WTC11 (cell line): ENCODE data around the gene TMEM181. TPM values are rescaled to one million over a fixed set of nuclear protein-coding genes. Genes with fewer than 3 reads are reported as not detected.

Experiments
- ATAC-seq: fragments of 200-7000 bp; cut with Tn5 transposase; 2 replicates; pipeline ENCODE4 v1.10.0; 2021; ENCODE audit warnings: mild to moderate bottlenecking, moderate library complexity
- CTCF ChIA-PET: fragments of 300-600 bp; sonication (Branson Sonifier 250); formaldehyde crosslinking; loops from one replicate; lab custom pipeline; 2021; ENCODE audit warnings: antibody characterized with exemption; lab: Charles Lee
- POLR2A ChIA-PET: fragments of 350-600 bp; sonication (Branson Sonifier 250); formaldehyde crosslinking; loops from one replicate; lab custom pipeline; 2021; ENCODE audit warnings: antibody characterized with exemption; lab: Charles Lee
- DNase-seq: peaks from one replicate; pipeline ENCODE4 v3.0.0; 2021; ENCODE audit warnings: low spot score
- H3K27ac Mint-ChIP-seq: 2 replicates; pipeline ENCODE4 v1.8.0; 2021; ENCODE audit warnings: mixed read lengths
- H3K27me3 Mint-ChIP-seq: 2 replicates; pipeline ENCODE4 v1.8.0; 2021; ENCODE audit warnings: low read depth, mild to moderate bottlenecking, moderate library complexity, mixed read lengths
- H3K36me3 Mint-ChIP-seq: 2 replicates; pipeline ENCODE4 v1.8.0; 2021; ENCODE audit warnings: mixed read lengths
- H3K4me1 Mint-ChIP-seq: 2 replicates; pipeline ENCODE4 v1.8.0; 2022; ENCODE audit warnings: mixed read lengths
- H3K4me3 Mint-ChIP-seq: 2 replicates; pipeline ENCODE4 v1.8.0; 2021; ENCODE audit warnings: mild to moderate bottlenecking, moderate library complexity, mixed read lengths
- H3K9me3 Mint-ChIP-seq: 2 replicates; pipeline ENCODE4 v1.8.0; 2021; ENCODE audit warnings: mixed read lengths
- FOXP1 ChIP-seq: sonication (generic); formaldehyde crosslinking; IDR thresholded peaks from 2 replicates; pipeline ENCODE4 v1.8.0; 2022; ENCODE audit warnings: missing genetic modification reagents, mild to moderate bottlenecking, moderate library complexity, borderline replicate concordance
- GTF2I ChIP-seq: fragments of 250-450 bp; sonication (Bioruptor Pico); conservative IDR thresholded peaks from 2 replicates; pipeline ENCODE4 v1.4.0; 2021; ENCODE audit warnings: mild to moderate bottlenecking
- IRF2 ChIP-seq: sonication (generic); formaldehyde crosslinking; IDR thresholded peaks from 2 replicates; pipeline ENCODE4 v1.8.0; 2022; ENCODE audit warnings: low read depth, missing genetic modification reagents, borderline replicate concordance
- JUN ChIP-seq: sonication (generic); formaldehyde crosslinking; IDR thresholded peaks from 2 replicates; pipeline ENCODE4 v1.8.0; 2023; ENCODE audit warnings: mild to moderate bottlenecking, missing genetic modification reagents
- NFE2L1 ChIP-seq: sonication (generic); formaldehyde crosslinking; IDR thresholded peaks from 2 replicates; pipeline ENCODE4 v1.8.1; 2023; ENCODE audit warnings: missing genetic modification reagents
- RELA ChIP-seq: sonication (generic); formaldehyde crosslinking; IDR thresholded peaks from 2 replicates; pipeline ENCODE4 v1.8.1; 2022; ENCODE audit warnings: missing genetic modification reagents, mild to moderate bottlenecking, borderline replicate concordance
- ZNF263 ChIP-seq: sonication (generic); formaldehyde crosslinking; IDR thresholded peaks from 2 replicates; pipeline ENCODE4 v1.8.1; 2022; ENCODE audit warnings: low read depth, mild to moderate bottlenecking, moderate library complexity, missing genetic modification reagents
- ZNF317 ChIP-seq: sonication (generic); formaldehyde crosslinking; IDR thresholded peaks from 2 replicates; pipeline ENCODE4 v1.8.1; 2023; ENCODE audit warnings: low read depth, mild to moderate bottlenecking, moderate library complexity, missing genetic modification reagents, borderline replicate concordance
- ZNF416 ChIP-seq: fragments of 250-450 bp; sonication (Bioruptor Pico); IDR thresholded peaks from 2 replicates; pipeline ENCODE4 v1.9.0; 2021; ENCODE audit warnings: mild to moderate bottlenecking, inconsistent platforms
- total RNA-seq: library from RNA; stranded (reverse); gene quantifications from 3 replicates; pipeline ENCODE4 v1.2.3, GENCODE V29; 2021
- TF ChIP-seq, protein P1 (sequence below): sonication (generic); formaldehyde crosslinking; IDR thresholded peaks from 2 replicates; pipeline ENCODE4 v1.8.0; 2023; ENCODE audit warnings: mild to moderate bottlenecking, missing genetic modification reagents
- TF ChIP-seq, protein P2 (sequence below): sonication (generic); formaldehyde crosslinking; IDR thresholded peaks from 2 replicates; pipeline ENCODE4 v1.8.1; 2023; ENCODE audit warnings: mild to moderate bottlenecking, missing genetic modification reagents
- TF ChIP-seq, protein P3 (sequence below): sonication (generic); formaldehyde crosslinking; IDR thresholded peaks from 2 replicates; pipeline ENCODE4 v1.8.1; 2022; ENCODE audit warnings: missing genetic modification reagents, borderline replicate concordance
- TF ChIP-seq, protein P4 (sequence below): sonication (generic); formaldehyde crosslinking; IDR thresholded peaks from 2 replicates; pipeline ENCODE4 v1.8.0; 2022; ENCODE audit warnings: missing genetic modification reagents
- TF ChIP-seq, protein P5 (sequence below): sonication (generic); formaldehyde crosslinking; IDR thresholded peaks from 2 replicates; pipeline ENCODE4 v1.8.0; 2022; ENCODE audit warnings: mild to moderate bottlenecking, missing genetic modification reagents
- TF ChIP-seq, protein P6 (sequence below): sonication (generic); formaldehyde crosslinking; IDR thresholded peaks from 2 replicates; pipeline ENCODE4 v1.8.1; 2022; ENCODE audit warnings: low read depth, mild to moderate bottlenecking, moderate library complexity, missing genetic modification reagents, borderline replicate concordance
- TF ChIP-seq, protein P7 (sequence below): sonication (generic); formaldehyde crosslinking; IDR thresholded peaks from 2 replicates; pipeline ENCODE4 v1.8.0; 2022; ENCODE audit warnings: mild to moderate bottlenecking, missing genetic modification reagents

The TMEM181 gene
- total RNA-seq, 1 experiment from 2014 or later = 18.8 TPM

DNA sequence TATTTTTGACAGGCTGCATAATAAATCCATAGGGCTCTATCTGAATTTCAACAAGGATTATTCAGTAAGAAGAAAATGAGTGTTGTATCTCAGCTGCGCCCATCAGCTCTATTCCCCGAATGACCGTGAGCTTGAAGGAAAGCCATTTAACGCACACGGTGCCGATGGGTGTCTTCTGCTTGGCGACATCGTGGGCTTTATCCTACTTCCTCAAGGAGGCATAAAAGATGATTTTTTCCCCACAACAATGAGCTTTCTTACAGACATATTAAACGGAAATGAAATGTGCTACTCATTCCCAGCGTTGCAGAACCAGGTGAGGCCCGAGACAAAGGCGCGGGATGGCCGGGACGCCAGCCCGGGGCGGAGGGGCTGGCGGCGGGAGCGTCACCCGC is 83.9 kb downstream of the TMEM181 start (continued):
- TF ChIP-seq GTF2I (no peak), ZNF263 (CRISPR knock-in tag) (no peak), IRF2 (no peak), ZNF317 (CRISPR knock-in tag) (no peak)
- TF ChIP-seq, all 79 proteins: peak for 0

DNA sequence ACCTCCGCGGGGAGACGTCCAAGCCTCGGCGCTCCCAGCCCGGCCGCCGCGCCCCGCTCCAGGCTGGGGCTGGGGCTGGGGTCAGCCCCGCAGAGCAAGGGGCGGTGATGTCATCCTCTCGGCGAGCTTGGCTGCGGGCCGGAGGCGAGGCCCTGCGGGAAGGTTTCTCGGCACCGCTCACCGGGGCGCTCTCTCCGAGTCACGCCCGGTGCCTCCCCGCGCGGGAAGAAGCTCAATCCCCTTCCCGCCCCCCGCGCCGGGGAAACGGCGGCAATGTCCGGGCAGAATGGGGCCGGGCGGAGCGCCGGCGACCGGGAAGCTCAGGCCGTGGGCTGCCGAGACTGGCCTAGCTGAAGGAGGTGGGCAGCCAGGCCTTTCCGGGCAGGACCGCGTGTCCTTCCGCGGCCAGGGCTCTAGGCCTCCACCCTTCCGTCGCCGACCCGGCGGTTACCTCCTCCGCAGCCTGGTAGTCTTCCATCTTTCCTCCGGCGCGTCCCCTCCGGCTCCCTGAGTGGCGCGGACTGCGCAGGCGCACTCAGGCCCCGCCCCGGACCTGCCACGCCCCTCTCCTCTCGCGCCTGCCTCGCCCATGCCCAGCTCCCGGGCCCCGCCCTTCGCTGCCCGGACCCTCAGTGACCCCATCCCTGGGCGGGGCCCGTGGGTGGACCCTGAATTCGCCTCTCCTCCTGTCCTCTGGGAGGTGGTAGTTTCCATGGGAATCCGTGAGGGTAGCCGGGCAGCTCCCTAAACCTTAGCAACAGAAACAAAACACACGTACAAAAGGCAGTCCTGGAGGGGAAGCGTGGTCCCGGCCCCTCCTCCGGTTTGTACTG is 84.6 kb downstream of the TMEM181 start, which contains the start of gene DYNLT1:
Gene DYNLT1, minus strand, starts transcription at position 513 of the 833 bp plus-strand sequence. Its CDS starts 35 bp downstream, at position 478.
- H3K4me1 Mint-ChIP-seq = peaks cover 33% of the 10 kb centered on the region
- ChIA-PET POLR2A (interaction anchor here (0.6 to 1.6 kb wide), 7 partner anchors 14 to 355 kb away, joined by 3 to 5 read pairs (median 4); partner anchors contain the start of gene RSPH3), CTCF (interaction anchor here (0.8 to 4.8 kb wide), 16 partner anchors 15 to 490 kb away, joined by 3 to 36 read pairs (median 4); no protein-coding TSS in a partner anchor)
- peak within 1 kb of the TSS; percentile 95 for H3K27ac Mint-ChIP-seq
- ATAC-seq = peak; percentile 96
- peaks cover 4% of the 10 kb centered on the region for H3K36me3 Mint-ChIP-seq
- peaks cover 15% of the 10 kb centered on the region for H3K27me3 Mint-ChIP-seq
- peak within 1 kb of the TSS; percentile 97 for H3K4me3 Mint-ChIP-seq
- DNase-seq = peak; percentile 94
- H3K9me3 Mint-ChIP-seq = no peaks in the 10 kb centered on the region
- TF ChIP-seq RELA (CRISPR knock-in tag) (no peak), ZNF263 (CRISPR knock-in tag) (no peak; the same call in 1 of the 2 replicates), FOXP1 (peak; percentile 85), JUN (CRISPR knock-in tag) (0 out of 2 replicates have a peak, but pooled peaks have one; percentile 65), ZNF416 (peak; percentile 48; the same call in 1 of the 2 replicates), NFE2L1 (CRISPR knock-in tag) (peak; percentile 43; the same call in 1 of the 2 replicates), ZNF317 (CRISPR knock-in tag) (peak; percentile 63; the same call in 1 of the 2 replicates)
- TF ChIP-seq, protein P1, sequence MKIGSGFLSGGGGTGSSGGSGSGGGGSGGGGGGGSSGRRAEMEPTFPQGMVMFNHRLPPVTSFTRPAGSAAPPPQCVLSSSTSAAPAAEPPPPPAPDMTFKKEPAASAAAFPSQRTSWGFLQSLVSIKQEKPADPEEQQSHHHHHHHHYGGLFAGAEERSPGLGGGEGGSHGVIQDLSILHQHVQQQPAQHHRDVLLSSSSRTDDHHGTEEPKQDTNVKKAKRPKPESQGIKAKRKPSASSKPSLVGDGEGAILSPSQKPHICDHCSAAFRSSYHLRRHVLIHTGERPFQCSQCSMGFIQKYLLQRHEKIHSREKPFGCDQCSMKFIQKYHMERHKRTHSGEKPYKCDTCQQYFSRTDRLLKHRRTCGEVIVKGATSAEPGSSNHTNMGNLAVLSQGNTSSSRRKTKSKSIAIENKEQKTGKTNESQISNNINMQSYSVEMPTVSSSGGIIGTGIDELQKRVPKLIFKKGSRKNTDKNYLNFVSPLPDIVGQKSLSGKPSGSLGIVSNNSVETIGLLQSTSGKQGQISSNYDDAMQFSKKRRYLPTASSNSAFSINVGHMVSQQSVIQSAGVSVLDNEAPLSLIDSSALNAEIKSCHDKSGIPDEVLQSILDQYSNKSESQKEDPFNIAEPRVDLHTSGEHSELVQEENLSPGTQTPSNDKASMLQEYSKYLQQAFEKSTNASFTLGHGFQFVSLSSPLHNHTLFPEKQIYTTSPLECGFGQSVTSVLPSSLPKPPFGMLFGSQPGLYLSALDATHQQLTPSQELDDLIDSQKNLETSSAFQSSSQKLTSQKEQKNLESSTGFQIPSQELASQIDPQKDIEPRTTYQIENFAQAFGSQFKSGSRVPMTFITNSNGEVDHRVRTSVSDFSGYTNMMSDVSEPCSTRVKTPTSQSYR (CRISPR knock-in tag) = no peak
- TF ChIP-seq, protein P2, sequence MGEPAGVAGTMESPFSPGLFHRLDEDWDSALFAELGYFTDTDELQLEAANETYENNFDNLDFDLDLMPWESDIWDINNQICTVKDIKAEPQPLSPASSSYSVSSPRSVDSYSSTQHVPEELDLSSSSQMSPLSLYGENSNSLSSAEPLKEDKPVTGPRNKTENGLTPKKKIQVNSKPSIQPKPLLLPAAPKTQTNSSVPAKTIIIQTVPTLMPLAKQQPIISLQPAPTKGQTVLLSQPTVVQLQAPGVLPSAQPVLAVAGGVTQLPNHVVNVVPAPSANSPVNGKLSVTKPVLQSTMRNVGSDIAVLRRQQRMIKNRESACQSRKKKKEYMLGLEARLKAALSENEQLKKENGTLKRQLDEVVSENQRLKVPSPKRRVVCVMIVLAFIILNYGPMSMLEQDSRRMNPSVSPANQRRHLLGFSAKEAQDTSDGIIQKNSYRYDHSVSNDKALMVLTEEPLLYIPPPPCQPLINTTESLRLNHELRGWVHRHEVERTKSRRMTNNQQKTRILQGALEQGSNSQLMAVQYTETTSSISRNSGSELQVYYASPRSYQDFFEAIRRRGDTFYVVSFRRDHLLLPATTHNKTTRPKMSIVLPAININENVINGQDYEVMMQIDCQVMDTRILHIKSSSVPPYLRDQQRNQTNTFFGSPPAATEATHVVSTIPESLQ = no peak
- TF ChIP-seq, protein P3, sequence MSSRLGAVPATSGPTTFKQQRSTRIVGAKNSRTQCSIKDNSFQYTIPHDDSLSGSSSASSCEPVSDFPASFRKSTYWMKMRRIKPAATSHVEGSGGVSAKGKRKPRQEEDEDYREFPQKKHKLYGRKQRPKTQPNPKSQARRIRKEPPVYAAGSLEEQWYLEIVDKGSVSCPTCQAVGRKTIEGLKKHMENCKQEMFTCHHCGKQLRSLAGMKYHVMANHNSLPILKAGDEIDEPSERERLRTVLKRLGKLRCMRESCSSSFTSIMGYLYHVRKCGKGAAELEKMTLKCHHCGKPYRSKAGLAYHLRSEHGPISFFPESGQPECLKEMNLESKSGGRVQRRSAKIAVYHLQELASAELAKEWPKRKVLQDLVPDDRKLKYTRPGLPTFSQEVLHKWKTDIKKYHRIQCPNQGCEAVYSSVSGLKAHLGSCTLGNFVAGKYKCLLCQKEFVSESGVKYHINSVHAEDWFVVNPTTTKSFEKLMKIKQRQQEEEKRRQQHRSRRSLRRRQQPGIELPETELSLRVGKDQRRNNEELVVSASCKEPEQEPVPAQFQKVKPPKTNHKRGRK (CRISPR knock-in tag) = no peak
- TF ChIP-seq, protein P4, sequence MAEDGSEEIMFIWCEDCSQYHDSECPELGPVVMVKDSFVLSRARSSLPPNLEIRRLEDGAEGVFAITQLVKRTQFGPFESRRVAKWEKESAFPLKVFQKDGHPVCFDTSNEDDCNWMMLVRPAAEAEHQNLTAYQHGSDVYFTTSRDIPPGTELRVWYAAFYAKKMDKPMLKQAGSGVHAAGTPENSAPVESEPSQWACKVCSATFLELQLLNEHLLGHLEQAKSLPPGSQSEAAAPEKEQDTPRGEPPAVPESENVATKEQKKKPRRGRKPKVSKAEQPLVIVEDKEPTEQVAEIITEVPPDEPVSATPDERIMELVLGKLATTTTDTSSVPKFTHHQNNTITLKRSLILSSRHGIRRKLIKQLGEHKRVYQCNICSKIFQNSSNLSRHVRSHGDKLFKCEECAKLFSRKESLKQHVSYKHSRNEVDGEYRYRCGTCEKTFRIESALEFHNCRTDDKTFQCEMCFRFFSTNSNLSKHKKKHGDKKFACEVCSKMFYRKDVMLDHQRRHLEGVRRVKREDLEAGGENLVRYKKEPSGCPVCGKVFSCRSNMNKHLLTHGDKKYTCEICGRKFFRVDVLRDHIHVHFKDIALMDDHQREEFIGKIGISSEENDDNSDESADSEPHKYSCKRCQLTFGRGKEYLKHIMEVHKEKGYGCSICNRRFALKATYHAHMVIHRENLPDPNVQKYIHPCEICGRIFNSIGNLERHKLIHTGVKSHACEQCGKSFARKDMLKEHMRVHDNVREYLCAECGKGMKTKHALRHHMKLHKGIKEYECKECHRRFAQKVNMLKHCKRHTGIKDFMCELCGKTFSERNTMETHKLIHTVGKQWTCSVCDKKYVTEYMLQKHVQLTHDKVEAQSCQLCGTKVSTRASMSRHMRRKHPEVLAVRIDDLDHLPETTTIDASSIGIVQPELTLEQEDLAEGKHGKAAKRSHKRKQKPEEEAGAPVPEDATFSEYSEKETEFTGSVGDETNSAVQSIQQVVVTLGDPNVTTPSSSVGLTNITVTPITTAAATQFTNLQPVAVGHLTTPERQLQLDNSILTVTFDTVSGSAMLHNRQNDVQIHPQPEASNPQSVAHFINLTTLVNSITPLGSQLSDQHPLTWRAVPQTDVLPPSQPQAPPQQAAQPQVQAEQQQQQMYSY = peak; percentile 32; the same call in 1 of the 2 replicates
- TF ChIP-seq, protein P5, sequence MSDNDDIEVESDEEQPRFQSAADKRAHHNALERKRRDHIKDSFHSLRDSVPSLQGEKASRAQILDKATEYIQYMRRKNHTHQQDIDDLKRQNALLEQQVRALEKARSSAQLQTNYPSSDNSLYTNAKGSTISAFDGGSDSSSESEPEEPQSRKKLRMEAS = peak; percentile 87
- TF ChIP-seq, protein P6, sequence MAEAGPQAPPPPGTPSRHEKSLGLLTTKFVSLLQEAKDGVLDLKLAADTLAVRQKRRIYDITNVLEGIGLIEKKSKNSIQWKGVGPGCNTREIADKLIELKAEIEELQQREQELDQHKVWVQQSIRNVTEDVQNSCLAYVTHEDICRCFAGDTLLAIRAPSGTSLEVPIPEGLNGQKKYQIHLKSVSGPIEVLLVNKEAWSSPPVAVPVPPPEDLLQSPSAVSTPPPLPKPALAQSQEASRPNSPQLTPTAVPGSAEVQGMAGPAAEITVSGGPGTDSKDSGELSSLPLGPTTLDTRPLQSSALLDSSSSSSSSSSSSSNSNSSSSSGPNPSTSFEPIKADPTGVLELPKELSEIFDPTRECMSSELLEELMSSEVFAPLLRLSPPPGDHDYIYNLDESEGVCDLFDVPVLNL (CRISPR knock-in tag) = peak; percentile 45; the same call in 1 of the 2 replicates
- TF ChIP-seq, protein P7, sequence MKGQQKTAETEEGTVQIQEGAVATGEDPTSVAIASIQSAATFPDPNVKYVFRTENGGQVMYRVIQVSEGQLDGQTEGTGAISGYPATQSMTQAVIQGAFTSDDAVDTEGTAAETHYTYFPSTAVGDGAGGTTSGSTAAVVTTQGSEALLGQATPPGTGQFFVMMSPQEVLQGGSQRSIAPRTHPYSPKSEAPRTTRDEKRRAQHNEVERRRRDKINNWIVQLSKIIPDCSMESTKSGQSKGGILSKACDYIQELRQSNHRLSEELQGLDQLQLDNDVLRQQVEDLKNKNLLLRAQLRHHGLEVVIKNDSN (CRISPR knock-in tag) = peak; percentile 57; the same call in 1 of the 2 replicates
